Adipocyte (in vitro differentiated cells): ENCODE results near the gene FSCN2.
"Not testable (repeated sequence)": the region's sequence is repeated elsewhere in the genome, so short reads cannot be mapped to it uniquely, and the experiment has no call there.

Source experiments
- DNase-seq: peaks from one replicate; pipeline ENCODE4 v3.0.0-alpha.2; 2015; ENCODE audit warnings: low read depth
- H3K27me3 ChIP-seq: replicated peaks from 2 replicates; pipeline ENCODE4 v1.7.0; 2013; ENCODE audit warnings: mild to moderate bottlenecking, low read length, moderate library complexity; ENCODE audit not compliant: control insufficient read depth, insufficient read depth
- H3K36me3 ChIP-seq: 2 replicates; pipeline ENCODE4 v1.7.0; 2013; ENCODE audit warnings: low read length, mild to moderate bottlenecking, moderate library complexity; ENCODE audit not compliant: control insufficient read depth, insufficient read depth, severe bottlenecking
- H3K4me1 ChIP-seq: 2 replicates; pipeline ENCODE4 v1.7.0; 2013; ENCODE audit warnings: mild to moderate bottlenecking, low read length, moderate library complexity; ENCODE audit not compliant: control insufficient read depth, insufficient read depth
- H3K4me3 ChIP-seq: 2 replicates; pipeline ENCODE4 v1.7.0; 2013; ENCODE audit warnings: mild to moderate bottlenecking, low read length, moderate library complexity
- H3K9ac ChIP-seq: 2 replicates; pipeline ENCODE4 v1.7.0; 2013; ENCODE audit warnings: mild to moderate bottlenecking, low read length, moderate library complexity
- H3K9me3 ChIP-seq: 2 replicates; pipeline ENCODE4 v1.7.0; 2013; ENCODE audit warnings: mild to moderate bottlenecking, low read length, moderate library complexity; ENCODE audit not compliant: control insufficient read depth

Gene FSCN2

DNA sequence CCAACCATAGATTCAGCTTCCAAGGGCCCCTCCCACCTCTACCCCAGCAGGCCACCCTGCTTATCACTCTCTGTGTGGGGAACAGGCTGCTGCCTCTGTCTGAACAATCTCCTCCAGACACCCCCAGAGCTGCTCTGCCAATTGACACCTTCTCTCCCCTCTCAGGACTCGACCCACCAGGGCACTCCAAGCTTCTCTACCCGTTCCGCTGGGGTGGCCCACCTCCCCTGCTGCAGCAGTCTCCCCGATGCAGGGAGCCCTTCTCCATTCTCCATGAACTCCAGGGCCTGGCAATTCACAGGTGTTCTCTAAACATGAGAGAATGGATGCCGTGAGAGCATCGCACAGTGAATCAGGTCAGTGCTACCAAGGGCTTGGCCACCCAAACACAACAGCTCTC is 52.3 kb downstream of the FSCN2 start:
- Histone ChIP-seq H3K9me3 (no peaks in the 10 kb centered on the region), H3K4me3 (no peak overlapping the region), H3K36me3 (peaks cover 70% of the 10 kb centered on the region), H3K4me1 (peaks cover 62% of the 10 kb centered on the region), H3K27me3 (no peaks in the 10 kb centered on the region), H3K9ac (no peak overlapping the region)
- no peak for DNase-seq

GRCh38 chr17:81581758-81582157 is 53.6 kb downstream of the FSCN2 start:
- Histone ChIP-seq H3K27me3 (no peaks in the 10 kb centered on the region), H3K36me3 (peaks cover 78% of the 10 kb centered on the region), H3K9ac (no peak overlapping the region), H3K4me1 (peaks cover 49% of the 10 kb centered on the region), H3K9me3 (no peaks in the 10 kb centered on the region), H3K4me3 (no peak overlapping the region)
- DNase-seq, result no peak

- peak; percentile 34 for DNase-seq
- Histone ChIP-seq H3K4me1 (peaks cover 43% of the 10 kb centered on the region), H3K9ac (peak overlapping the region; percentile 33), H3K36me3 (peaks cover 81% of the 10 kb centered on the region), H3K27me3 (no peaks in the 10 kb centered on the region), H3K9me3 (no peaks in the 10 kb centered on the region), H3K4me3 (no peak overlapping the region)
Observed at GRCh38 chr17:81582341-81582740, 54.2 kb downstream of the FSCN2 start.

GRCh38 chr17:81582749-81583148 is 54.6 kb downstream of the FSCN2 start:
- no peak for DNase-seq
- peaks cover 84% of the 10 kb centered on the region for H3K36me3 ChIP-seq
- H3K27me3 ChIP-seq, result no peaks in the 10 kb centered on the region
- no peak overlapping the region for H3K4me3 ChIP-seq
- peak overlapping the region; percentile 33 for H3K9ac ChIP-seq
- peaks cover 39% of the 10 kb centered on the region for H3K4me1 ChIP-seq
- H3K9me3 ChIP-seq, result no peaks in the 10 kb centered on the region

GRCh38 chr17:81583589-81584342 is 55.6 kb downstream of the FSCN2 start:
- Histone ChIP-seq H3K9ac (no peak overlapping the region), H3K36me3 (peaks cover 86% of the 10 kb centered on the region), H3K27me3 (no peaks in the 10 kb centered on the region), H3K4me1 (peaks cover 30% of the 10 kb centered on the region), H3K4me3 (no peak overlapping the region), H3K9me3 (no peaks in the 10 kb centered on the region)
- DNase-seq, result peak; percentile 17

GRCh38 chr17:81584771-81585170 is 56.6 kb downstream of the FSCN2 start:
- Histone ChIP-seq H3K36me3 (peaks cover 87% of the 10 kb centered on the region), H3K4me1 (peaks cover 26% of the 10 kb centered on the region)
- DNase-seq, H3K9ac ChIP-seq, H3K9me3 ChIP-seq, H3K4me3 ChIP-seq, H3K27me3 ChIP-seq: not testable (repeated sequence)

- Histone ChIP-seq H3K4me3 (no peak overlapping the region), H3K9me3 (no peaks in the 10 kb centered on the region), H3K4me1 (peaks cover 22% of the 10 kb centered on the region), H3K9ac (no peak overlapping the region), H3K27me3 (no peaks in the 10 kb centered on the region), H3K36me3 (peaks cover 91% of the 10 kb centered on the region)
- DNase-seq, result no peak
Observed at GRCh38 chr17:81586096-81586495, 57.9 kb downstream of the FSCN2 start.
